ENCODE measurements around the gene BCL2A1. TPM values are rescaled to one million over a fixed set of nuclear protein-coding genes. Genes with fewer than 3 reads are reported as not detected.

The BCL2A1 gene
- total and polyA plus RNA-seq, 4 donors, result 0.50 to 2.9 (median 1.2) TPM

DNA sequence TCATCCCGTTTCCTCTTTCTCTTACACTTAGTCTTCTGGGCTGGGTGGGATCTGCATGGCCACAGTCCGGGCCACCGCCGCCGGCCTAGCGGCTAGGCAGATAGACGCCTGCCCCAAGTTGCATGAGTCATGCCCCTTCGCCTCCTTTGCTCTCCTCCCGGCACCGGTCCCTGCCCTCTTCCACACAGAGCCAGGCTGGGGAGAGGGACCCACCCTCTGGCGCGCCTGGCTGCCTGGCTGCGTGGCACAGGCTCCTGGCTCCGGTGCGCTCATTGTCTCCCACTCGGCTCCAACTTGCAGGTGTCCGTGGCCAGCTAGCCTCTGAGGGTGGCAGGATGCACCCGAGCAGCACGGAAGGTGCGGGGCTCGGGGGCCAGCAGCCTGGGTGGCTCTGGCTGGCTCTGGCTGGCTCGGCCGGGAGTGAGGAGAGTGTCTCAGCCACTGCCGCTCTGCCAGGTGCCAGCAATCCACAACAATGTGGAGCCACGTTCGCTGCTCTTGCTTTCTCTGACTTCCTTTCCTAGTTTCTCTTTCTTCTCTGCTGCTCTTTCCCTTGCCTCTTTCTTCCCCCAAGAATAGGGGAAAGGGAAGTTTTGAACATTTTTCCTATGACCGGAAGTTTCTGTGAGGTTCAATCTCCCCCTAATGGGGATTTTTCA, 51.8 kb downstream of the BCL2A1 start:
- H3K9ac ChIP-seq (ENCODE audit: low read depth in 1 of 2, low read length in 2 of 2), result no peak overlapping the region
- no peaks in the 10 kb centered on the region for H3K27me3 ChIP-seq (ENCODE audit: control insufficient read depth in 4 of 4, insufficient read depth in 4 of 4, low read length in 3 of 4)
- H3K9me3 ChIP-seq (ENCODE audit: control insufficient read depth in 4 of 4, low read length in 3 of 4), result peaks cover 19 to 38% (median 26%) of the 10 kb centered on the region in 4 donors
- WGBS, result 98% methylated on average over 27 of the region's 27 CpGs
- peaks cover 0 to 11% (median under 1%) of the 10 kb centered on the region in 4 donors for H3K4me1 ChIP-seq (ENCODE audit: control insufficient read depth in 4 of 4, insufficient read depth in 4 of 4, low read length in 3 of 4)
- TF ChIP-seq TAF1 (conservative IDR thresholded peaks at IDR 0.05), result no peak
- no peak for TF ChIP-seq YY1 (IDR thresholded peaks at IDR 0.05)
- TF ChIP-seq NR2F2 (IDR thresholded peaks at IDR 0.05), result no peak
- TF ChIP-seq, protein P1, sequence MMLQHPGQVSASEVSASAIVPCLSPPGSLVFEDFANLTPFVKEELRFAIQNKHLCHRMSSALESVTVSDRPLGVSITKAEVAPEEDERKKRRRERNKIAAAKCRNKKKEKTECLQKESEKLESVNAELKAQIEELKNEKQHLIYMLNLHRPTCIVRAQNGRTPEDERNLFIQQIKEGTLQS (IDR thresholded peaks at IDR 0.05), result no peak
- TF ChIP-seq, protein P2, sequence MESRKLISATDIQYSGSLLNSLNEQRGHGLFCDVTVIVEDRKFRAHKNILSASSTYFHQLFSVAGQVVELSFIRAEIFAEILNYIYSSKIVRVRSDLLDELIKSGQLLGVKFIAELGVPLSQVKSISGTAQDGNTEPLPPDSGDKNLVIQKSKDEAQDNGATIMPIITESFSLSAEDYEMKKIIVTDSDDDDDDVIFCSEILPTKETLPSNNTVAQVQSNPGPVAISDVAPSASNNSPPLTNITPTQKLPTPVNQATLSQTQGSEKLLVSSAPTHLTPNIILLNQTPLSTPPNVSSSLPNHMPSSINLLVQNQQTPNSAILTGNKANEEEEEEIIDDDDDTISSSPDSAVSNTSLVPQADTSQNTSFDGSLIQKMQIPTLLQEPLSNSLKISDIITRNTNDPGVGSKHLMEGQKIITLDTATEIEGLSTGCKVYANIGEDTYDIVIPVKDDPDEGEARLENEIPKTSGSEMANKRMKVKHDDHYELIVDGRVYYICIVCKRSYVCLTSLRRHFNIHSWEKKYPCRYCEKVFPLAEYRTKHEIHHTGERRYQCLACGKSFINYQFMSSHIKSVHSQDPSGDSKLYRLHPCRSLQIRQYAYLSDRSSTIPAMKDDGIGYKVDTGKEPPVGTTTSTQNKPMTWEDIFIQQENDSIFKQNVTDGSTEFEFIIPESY (IDR thresholded peaks at IDR 0.05), result no peak
- TF ChIP-seq FOXA2 (IDR thresholded peaks at IDR 0.05), result no peak
- no peak for TF ChIP-seq HNF4G (IDR thresholded peaks at IDR 0.05)
- TF ChIP-seq HNF4A (conservative IDR thresholded peaks at IDR 0.05), result no peak
- no peak for TF ChIP-seq RAD21 (IDR thresholded peaks at IDR 0.05)
- TF ChIP-seq FOXA1 (IDR thresholded peaks at IDR 0.05), result no peak
- TF ChIP-seq, protein P3, sequence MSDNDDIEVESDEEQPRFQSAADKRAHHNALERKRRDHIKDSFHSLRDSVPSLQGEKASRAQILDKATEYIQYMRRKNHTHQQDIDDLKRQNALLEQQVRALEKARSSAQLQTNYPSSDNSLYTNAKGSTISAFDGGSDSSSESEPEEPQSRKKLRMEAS (IDR thresholded peaks at IDR 0.05), result no peak
- TF ChIP-seq, protein P4, sequence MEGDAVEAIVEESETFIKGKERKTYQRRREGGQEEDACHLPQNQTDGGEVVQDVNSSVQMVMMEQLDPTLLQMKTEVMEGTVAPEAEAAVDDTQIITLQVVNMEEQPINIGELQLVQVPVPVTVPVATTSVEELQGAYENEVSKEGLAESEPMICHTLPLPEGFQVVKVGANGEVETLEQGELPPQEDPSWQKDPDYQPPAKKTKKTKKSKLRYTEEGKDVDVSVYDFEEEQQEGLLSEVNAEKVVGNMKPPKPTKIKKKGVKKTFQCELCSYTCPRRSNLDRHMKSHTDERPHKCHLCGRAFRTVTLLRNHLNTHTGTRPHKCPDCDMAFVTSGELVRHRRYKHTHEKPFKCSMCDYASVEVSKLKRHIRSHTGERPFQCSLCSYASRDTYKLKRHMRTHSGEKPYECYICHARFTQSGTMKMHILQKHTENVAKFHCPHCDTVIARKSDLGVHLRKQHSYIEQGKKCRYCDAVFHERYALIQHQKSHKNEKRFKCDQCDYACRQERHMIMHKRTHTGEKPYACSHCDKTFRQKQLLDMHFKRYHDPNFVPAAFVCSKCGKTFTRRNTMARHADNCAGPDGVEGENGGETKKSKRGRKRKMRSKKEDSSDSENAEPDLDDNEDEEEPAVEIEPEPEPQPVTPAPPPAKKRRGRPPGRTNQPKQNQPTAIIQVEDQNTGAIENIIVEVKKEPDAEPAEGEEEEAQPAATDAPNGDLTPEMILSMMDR (IDR thresholded peaks at IDR 0.05; ENCODE audit: low read depth, low read length, missing input control), result no peak
- TF ChIP-seq EGR1 (IDR thresholded peaks at IDR 0.05; ENCODE audit: low read depth in 2 of 2), result no peak
- no peak for TF ChIP-seq GABPA (IDR thresholded peaks at IDR 0.05 in 1 of 2, conservative IDR thresholded peaks at IDR 0.05 in 1 of 2)
- TF ChIP-seq RXRA (IDR thresholded peaks at IDR 0.05), result no peak
- TF ChIP-seq JUND (IDR thresholded peaks at IDR 0.05), result no peak
- no peak for TF ChIP-seq SP1 (IDR thresholded peaks at IDR 0.05)
- TF ChIP-seq, protein P5, sequence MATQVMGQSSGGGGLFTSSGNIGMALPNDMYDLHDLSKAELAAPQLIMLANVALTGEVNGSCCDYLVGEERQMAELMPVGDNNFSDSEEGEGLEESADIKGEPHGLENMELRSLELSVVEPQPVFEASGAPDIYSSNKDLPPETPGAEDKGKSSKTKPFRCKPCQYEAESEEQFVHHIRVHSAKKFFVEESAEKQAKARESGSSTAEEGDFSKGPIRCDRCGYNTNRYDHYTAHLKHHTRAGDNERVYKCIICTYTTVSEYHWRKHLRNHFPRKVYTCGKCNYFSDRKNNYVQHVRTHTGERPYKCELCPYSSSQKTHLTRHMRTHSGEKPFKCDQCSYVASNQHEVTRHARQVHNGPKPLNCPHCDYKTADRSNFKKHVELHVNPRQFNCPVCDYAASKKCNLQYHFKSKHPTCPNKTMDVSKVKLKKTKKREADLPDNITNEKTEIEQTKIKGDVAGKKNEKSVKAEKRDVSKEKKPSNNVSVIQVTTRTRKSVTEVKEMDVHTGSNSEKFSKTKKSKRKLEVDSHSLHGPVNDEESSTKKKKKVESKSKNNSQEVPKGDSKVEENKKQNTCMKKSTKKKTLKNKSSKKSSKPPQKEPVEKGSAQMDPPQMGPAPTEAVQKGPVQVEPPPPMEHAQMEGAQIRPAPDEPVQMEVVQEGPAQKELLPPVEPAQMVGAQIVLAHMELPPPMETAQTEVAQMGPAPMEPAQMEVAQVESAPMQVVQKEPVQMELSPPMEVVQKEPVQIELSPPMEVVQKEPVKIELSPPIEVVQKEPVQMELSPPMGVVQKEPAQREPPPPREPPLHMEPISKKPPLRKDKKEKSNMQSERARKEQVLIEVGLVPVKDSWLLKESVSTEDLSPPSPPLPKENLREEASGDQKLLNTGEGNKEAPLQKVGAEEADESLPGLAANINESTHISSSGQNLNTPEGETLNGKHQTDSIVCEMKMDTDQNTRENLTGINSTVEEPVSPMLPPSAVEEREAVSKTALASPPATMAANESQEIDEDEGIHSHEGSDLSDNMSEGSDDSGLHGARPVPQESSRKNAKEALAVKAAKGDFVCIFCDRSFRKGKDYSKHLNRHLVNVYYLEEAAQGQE (IDR thresholded peaks at IDR 0.05), result no peak
- H3K36me3 ChIP-seq (ENCODE audit: control insufficient read depth in 4 of 4, insufficient read depth in 3 of 4, low read depth in 1 of 4, low read length in 3 of 4), result peaks cover 7 to 22% (median 10%) of the 10 kb centered on the region in 4 donors
- peak overlapping the region in 1 of 3 donors; percentile 6 for H3K4me3 ChIP-seq (ENCODE audit: low read depth in 1 of 3, low read length in 3 of 3)
- no peak for DNase-seq (ENCODE audit: low spot score)
- H3K27ac ChIP-seq (ENCODE audit: low read depth in 1 of 2, low read length in 2 of 2), result no peak overlapping the region

All from liver (tissue), 9 donors.